ENCODE data around the gene CHST11. TPM values are rescaled to one million over a fixed set of nuclear protein-coding genes. Genes with fewer than 3 reads are reported as not detected.

CHST11 gene
- total RNA-seq, 1 donor from 2014 or later, result 46.2 TPM

DNA sequence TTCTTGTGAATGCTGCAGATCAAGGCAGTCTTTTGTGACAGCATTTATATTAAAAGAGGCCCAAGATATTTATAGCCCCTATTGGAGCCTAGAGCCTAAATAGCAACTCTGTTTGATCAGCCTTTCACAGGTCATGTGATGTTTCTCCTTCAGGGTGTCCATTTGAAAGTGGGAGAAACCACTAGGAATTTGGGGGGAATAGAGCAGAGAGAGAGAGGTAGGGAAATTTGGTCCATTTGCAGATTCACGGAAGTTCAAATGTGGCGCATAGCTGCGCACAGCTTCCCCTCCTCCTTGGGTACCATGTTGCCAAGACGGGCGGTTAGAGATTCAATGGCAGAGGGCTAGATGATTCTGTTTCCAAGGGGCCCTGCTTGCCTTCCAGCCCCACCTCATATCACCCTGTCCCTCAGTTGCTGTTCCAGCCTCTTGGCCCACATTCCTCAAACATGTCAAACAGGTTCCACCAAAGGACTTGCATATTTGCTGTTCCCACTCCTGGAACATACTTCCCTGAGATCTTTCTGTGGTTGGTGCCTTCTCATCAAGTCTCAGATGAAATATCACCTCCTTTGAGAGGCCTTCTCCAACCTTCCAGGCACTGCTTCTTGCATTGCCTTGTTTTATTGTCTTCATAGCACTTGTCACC lies 220.8 kb downstream of the CHST11 start:
- peak overlapping the region; percentile 33 for H3K27ac ChIP-seq
- intact Hi-C loops (cut with DNase I), result no loop called here
- H3K27me3 ChIP-seq (ENCODE audit: low read depth), result no peaks in the 10 kb centered on the region
- TF ChIP-seq, protein P1, sequence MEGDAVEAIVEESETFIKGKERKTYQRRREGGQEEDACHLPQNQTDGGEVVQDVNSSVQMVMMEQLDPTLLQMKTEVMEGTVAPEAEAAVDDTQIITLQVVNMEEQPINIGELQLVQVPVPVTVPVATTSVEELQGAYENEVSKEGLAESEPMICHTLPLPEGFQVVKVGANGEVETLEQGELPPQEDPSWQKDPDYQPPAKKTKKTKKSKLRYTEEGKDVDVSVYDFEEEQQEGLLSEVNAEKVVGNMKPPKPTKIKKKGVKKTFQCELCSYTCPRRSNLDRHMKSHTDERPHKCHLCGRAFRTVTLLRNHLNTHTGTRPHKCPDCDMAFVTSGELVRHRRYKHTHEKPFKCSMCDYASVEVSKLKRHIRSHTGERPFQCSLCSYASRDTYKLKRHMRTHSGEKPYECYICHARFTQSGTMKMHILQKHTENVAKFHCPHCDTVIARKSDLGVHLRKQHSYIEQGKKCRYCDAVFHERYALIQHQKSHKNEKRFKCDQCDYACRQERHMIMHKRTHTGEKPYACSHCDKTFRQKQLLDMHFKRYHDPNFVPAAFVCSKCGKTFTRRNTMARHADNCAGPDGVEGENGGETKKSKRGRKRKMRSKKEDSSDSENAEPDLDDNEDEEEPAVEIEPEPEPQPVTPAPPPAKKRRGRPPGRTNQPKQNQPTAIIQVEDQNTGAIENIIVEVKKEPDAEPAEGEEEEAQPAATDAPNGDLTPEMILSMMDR (IDR thresholded peaks at IDR 0.05), result no peak
- no peaks in the 10 kb centered on the region for H3K9me3 ChIP-seq
- no peak overlapping the region for H3K4me3 ChIP-seq
- DNase-seq, result no peak
- peak; percentile 74 to 78 for ATAC-seq
- H3K4me1 ChIP-seq, result peaks cover 44% of the 10 kb centered on the region
- no peaks in the 10 kb centered on the region for H3K36me3 ChIP-seq

DNA sequence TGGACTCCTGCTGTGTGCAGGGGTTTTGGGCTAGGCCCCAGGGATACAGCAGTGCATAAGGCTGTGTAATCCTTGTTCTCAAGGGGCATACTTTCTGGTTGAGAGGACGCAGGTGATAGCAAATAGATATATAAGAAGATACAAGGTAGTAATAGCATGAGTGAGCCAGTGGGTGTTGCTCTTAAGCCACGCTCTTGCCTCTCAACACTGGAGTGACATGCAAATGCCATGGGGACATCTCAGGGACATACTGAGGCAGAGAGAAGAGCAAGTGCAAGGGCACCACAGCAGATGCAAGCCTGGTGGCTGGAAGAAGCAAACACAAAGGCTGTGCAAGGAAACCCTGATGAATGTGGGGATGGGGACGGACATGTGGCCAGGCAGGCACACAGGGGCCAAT lies 223.3 kb downstream of the CHST11 start:
- Histone ChIP-seq H3K27me3 (ENCODE audit: low read depth) (no peaks in the 10 kb centered on the region), H3K9me3 (no peaks in the 10 kb centered on the region), H3K4me1 (peaks cover 41% of the 10 kb centered on the region), H3K36me3 (no peaks in the 10 kb centered on the region), H3K4me3 (no peak overlapping the region), H3K27ac (no peak overlapping the region)
- TF ChIP-seq, protein P1 (IDR thresholded peaks at IDR 0.05), result no peak
- intact Hi-C loops (cut with DNase I), result no loop called here
- ATAC-seq (no peak), DNase-seq (no peak)

DNA sequence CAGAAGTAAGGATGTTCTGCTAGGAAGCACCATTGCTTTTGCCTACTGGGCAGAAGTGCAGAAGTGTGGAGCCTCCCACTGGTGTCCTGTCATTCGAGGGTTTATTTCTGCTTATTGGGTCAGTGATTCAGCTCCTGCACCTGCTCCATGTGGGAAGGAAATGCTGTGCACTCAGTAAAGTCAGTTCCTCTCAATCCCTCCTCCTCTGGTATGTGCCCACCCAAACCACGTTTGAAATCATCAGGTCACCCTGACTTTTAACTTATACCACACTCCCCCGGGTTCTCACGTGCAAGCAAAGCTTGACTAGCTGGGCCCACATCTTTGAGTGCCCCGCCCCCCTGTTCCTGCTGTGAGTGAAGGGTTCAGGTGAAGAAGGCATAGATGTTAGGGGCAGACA lies 223.7 kb downstream of the CHST11 start:
- no peak overlapping the region for H3K27ac ChIP-seq
- no peak for ATAC-seq
- no peaks in the 10 kb centered on the region for H3K27me3 ChIP-seq (ENCODE audit: low read depth)
- peaks cover 45% of the 10 kb centered on the region for H3K4me1 ChIP-seq
- H3K36me3 ChIP-seq, result no peaks in the 10 kb centered on the region
- intact Hi-C loops (cut with DNase I), result no loop called here
- no peak overlapping the region for H3K4me3 ChIP-seq
- H3K9me3 ChIP-seq, result no peaks in the 10 kb centered on the region
- TF ChIP-seq, protein P1 (IDR thresholded peaks at IDR 0.05), result no peak
- no peak for DNase-seq

DNA sequence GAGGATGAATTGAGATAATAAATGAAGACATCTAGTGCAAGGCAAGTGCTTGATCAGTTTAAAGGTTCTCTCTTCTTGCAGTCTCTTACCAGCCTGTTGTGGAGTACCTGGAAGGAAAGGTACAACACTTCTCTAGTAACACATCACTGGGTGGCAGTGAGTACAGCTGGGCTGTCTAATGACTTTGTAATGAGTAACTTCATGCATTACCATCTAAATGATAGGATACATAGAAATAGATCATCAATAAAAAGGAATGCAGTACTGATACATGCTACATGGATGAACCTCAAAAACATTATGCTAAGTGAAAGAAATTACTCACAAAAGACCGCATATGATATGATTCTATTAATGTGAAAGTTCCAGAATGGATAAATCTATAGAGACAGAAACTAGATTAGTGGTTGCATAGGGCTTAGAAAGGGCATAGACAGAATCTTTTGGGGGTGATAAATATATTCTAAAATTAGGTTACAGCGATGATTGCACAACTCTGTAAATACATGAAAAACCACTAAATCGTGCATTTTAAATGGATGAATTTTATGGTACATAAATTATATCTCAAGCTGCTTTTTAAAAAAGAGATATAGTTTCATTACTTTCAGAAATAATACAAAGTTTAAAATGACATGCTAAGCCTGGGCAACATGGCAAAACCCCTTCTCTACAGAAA lies 224.4 kb downstream of the CHST11 start:
- peaks cover 52% of the 10 kb centered on the region for H3K4me1 ChIP-seq
- no peak overlapping the region for H3K4me3 ChIP-seq
- TF ChIP-seq, protein P1 (IDR thresholded peaks at IDR 0.05), result no peak
- intact Hi-C loops (cut with DNase I), result no loop called here
- H3K27me3 ChIP-seq (ENCODE audit: low read depth), result no peaks in the 10 kb centered on the region
- ATAC-seq, result no peak
- H3K36me3 ChIP-seq, result no peaks in the 10 kb centered on the region
- no peak for DNase-seq
- no peaks in the 10 kb centered on the region for H3K9me3 ChIP-seq
- no peak overlapping the region for H3K27ac ChIP-seq

GRCh38 chr12:104682790-104683279 lies 226.1 kb downstream of the CHST11 start:
- Histone ChIP-seq H3K4me1 (peaks cover 53% of the 10 kb centered on the region), H3K27ac (peak overlapping the region; percentile 60), H3K27me3 (ENCODE audit: low read depth) (no peaks in the 10 kb centered on the region), H3K36me3 (no peaks in the 10 kb centered on the region), H3K4me3 (peak overlapping the region; percentile 27), H3K9me3 (no peaks in the 10 kb centered on the region)
- intact Hi-C loops (cut with DNase I), result no loop called here
- TF ChIP-seq, protein P1 (IDR thresholded peaks at IDR 0.05), result no peak
- ATAC-seq, result peak; percentile 67 to 74
- no peak for DNase-seq

All from lower lobe of right lung (tissue), 2 donors.